ENCODE data around the gene WFS1.

Gene WFS1

GRCh38 chr4:6230502-6230785 lies 39.2 kb upstream of the WFS1 start:
- no peak overlapping the region for H3K4me3 ChIP-seq (ENCODE audit: low read length)
- no peak for TF ChIP-seq CTCF (conservative IDR thresholded peaks at IDR 0.05; ENCODE audit: low read depth, low read length)
- no peak for DNase-seq (ENCODE audit: low read depth)

GRCh38 chr4:6230827-6231662 lies 38.6 kb upstream of the WFS1 start:
- no peak overlapping the region for H3K4me3 ChIP-seq (ENCODE audit: low read length)
- no peak for TF ChIP-seq CTCF (conservative IDR thresholded peaks at IDR 0.05; ENCODE audit: low read depth, low read length)
- DNase-seq (ENCODE audit: low read depth) = no peak

- no peak for DNase-seq (ENCODE audit: low read depth)
- no peak overlapping the region for H3K4me3 ChIP-seq (ENCODE audit: low read length)
- TF ChIP-seq CTCF (conservative IDR thresholded peaks at IDR 0.05; ENCODE audit: low read depth, low read length) = no peak
Measured at GRCh38 chr4:6231663-6232165, 37.9 kb upstream of the WFS1 start.

- H3K4me3 ChIP-seq (ENCODE audit: low read length) = no peak overlapping the region
- TF ChIP-seq CTCF (conservative IDR thresholded peaks at IDR 0.05; ENCODE audit: low read depth, low read length) = no peak
- DNase-seq (ENCODE audit: low read depth) = no peak
Measured at GRCh38 chr4:6232836-6233785, 36.5 kb upstream of the WFS1 start.

- no peak overlapping the region for H3K4me3 ChIP-seq (ENCODE audit: low read length)
- DNase-seq (ENCODE audit: low read depth) = no peak
- TF ChIP-seq CTCF (conservative IDR thresholded peaks at IDR 0.05; ENCODE audit: low read depth, low read length) = no peak
Measured at GRCh38 chr4:6233929-6234328, 35.7 kb upstream of the WFS1 start.

GRCh38 chr4:6235012-6235411 lies 34.6 kb upstream of the WFS1 start:
- no peak overlapping the region for H3K4me3 ChIP-seq (ENCODE audit: low read length)
- DNase-seq (ENCODE audit: low read depth) = no peak
- no peak for TF ChIP-seq CTCF (conservative IDR thresholded peaks at IDR 0.05; ENCODE audit: low read depth, low read length)

Measured in retinal pigment epithelial cell (primary cell).